ENCODE measurements around the gene RNF208.
"Not testable (repeated sequence)": the region's sequence is repeated elsewhere in the genome, so short reads cannot be mapped to it uniquely, and the experiment has no call there.

Gene RNF208
- total RNA-seq, result 0.19 to 0.95 (median 0.49) reads per million in 3 experiments

DNA sequence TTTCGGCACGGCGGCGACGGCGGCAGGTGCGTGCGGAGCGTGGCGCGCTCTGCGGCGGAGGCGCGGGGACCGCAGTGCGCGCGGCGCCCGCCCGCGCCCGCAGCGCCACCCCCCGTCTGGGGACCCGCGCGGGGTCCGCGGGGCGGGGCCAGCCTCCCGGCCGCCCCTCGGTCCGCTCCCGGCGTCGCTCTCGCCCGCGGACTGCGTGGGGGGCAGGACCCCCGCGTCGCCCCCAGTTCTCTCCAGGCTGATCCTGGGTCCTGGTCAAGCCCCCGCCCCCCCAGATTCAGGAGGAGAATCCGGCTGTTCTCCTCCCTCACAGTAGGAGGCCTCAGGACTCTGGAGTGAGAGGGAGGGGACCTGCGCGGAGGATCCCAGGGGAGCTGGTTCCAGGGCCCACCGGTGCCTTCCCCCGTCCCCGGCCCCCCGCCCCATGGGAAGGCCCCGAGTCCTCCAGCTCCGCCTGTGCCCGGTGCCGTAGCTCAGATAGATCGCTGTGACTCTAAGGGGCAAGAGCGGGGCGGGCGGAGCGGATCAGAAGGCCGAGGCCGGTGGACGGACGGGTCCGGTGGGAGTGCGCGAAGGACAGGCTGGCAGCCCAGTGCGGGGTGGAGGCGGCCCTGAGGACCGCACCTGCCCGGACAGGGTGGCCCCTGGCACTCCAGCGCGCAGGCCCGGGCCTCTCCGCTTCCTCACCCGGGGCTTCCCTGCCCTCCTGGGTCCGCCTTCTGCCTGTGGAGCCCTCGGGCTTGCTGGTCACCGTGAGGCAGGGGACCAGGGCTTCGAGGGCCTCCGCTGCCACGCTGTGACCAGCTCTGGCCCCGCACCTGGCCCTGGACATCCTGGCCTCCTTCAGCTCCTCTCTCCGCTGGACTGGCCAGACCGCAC lies at the start of gene RNF208:
Gene RNF208 (minus strand): TSS at position 51 of the 888 bp plus-strand sequence. CDS start 1,028 bp downstream, outside the sequence.
- DNase-seq, result no peak

- no peak for DNase-seq
Observed at GRCh38 chr9:137271696-137272076, 49.6 kb upstream of the RNF208 start.

DNA sequence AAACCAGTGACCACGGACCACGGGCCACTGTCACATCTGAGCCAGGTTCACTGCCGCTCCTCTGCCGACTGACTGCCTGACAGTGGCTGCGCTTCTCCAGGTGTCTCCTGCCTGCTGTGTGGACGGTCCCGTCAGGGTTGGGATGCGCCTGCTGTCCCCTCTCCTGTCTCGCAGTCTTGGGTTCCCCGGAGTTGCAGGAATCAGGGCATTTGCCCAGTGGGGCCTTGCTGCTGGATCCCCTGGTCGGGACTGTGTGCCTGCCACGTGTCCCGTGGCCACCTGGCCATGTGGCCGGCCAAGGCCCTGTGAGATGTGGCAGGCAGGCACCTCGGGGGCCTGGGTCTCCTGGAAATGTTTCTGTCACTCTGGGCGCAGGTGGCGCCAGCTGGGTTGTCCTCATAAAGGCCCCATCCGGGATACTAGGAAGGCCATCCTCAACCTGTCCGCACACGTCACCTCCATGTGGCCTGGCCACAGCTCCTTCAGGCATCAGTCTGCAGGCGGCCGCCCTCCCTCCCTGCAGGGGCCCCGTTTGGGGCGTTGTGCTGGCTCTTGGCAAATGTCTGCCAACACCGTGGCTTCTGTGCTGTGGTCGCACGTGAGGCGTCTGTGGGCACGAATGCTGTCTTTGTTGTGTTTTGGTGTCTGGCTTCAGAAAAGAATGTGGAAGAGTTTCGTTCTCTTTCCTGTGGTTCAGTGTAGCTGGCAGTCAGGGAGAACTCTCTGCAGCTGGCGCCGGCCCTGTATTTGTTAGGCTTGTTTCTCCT lies 49.1 kb upstream of the RNF208 start:
- DNase-seq, result peak; percentile 39

- DNase-seq, result no peak
Observed at GRCh38 chr9:137269231-137269772, 47.3 kb upstream of the RNF208 start.

DNA sequence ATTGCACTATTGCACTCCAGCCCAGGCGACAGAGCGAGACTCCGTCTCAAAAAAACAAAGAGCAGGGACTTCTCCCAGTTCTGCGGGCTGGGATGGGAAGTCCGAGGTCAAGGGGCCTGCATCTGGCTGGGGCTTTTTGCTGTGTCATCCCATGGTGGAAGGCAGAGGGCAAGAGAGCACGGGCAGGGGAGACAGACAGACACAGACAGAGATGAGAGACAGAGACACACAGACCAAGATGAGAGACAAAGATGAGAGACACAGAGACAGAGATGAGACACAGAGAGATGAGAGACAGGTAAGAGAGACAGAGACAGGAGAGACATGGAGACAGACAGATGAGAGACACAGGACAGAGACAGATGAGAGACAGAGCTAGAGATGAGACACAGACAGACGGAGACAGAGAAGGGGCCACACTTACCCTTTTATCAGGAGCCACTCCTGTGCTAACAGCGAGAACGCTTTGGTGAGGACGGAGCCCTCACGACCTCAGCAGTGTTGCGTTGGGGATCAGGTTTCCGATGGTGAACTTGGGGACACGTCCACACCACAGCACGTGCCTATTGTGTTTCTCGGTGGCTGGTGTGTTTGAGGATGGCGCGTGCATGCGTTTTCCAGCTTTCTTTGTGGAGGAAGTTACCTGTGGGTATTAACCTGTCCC lies 46.6 kb upstream of the RNF208 start:
- no peak for DNase-seq

- DNase-seq, result no peak
Observed at GRCh38 chr9:137267933-137268355, 45.9 kb upstream of the RNF208 start.

DNA sequence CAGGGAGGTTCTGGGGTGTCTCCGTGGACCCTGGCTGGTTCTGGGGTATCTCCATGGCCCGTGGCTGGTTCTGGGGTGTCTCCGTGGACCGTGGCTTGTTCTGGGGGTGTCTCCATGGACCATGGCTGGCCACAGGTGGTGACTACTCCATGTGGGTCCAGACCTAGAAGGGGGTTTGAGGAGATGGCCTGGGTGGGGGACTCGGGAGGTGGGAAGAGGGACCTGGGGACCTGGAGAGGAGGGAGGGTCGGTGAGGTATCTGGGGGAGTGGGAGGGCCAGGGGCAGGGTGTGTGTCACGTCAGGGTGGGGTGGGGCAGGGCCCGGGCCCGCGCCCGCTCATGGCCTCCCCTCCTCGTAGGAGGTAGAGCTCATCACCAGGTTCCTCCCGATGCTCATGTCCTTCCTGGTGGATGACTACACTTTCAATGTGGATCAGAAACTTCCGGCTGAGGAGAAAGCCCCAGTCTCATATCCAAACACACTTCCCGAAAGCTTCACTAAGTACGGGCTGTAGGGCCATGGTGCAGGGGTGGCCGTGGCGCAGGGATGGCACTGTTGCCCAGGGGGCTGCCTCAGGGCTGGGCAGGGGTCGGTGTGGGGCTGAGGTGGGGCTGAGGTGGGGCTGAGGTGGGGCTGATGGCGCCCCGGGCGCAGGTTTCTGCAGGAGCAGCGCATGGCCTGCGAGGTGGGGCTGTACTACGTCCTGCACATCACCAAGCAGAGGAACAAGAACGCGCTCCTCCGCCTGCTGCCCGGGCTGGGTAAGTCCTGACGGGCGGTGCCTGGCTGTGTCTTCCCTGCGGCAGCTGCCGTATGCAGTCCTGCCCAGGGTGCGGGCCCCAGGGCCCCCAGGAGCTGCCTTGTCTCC lies 44.8 kb upstream of the RNF208 start:
- DNase-seq, result no peak

- DNase-seq, result no peak
Observed at GRCh38 chr9:137266162-137266527, 44.1 kb upstream of the RNF208 start.

DNA sequence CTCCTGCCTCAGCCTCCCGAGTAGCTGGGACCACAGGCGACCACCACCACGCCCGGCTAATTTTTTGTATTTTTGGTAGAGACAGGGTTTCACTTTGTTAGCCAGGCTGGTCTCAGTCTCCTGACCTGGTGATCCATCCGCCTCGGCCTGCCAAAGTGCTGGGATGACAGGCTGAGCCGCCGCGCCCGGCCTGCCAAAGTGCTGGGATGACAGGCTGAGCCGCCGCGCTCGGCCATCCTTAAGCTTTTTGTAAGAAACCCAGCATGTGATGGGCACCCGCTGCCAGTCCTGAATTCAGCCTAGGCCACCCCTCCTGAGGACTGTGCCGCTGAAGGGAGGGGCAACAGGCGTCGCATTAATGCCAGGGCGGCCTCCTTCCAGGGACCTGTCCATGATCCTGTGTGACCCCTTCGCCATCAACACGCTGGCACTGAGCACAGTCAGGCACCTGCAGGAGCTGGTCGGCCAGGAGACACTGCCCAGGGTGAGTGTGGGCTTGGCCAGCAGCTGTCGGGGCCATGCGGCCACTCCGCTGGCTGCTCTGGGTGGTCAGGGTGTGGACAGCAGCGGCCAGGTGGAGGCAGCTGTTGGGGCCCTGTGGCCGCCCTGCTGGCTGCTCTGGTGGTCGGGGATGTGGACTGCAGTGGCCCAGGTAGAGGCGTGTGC lies 43.6 kb upstream of the RNF208 start:
- no peak for DNase-seq

- DNase-seq, result no peak
Observed at GRCh38 chr9:137264067-137264466, 42.0 kb upstream of the RNF208 start.

DNA sequence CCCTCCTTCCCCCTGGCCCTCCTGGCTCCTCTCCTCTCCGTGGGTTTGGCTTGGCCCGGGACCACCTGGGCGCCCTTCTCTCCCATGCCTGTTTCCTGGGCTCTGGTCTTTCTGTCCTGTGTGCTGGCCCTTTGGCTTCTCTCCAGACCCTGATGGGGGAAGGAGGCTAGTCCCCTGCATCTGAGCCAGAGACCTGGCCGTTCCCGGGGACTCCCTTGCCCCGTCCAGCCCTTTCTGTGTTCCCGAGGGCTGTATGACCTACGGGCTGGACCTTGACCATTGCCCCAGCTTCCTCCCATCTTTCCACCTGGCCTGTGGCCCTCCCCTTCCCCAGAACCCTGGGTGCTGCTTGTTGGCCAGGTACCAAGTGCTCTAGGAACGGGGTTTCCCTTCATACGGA lies 41.5 kb upstream of the RNF208 start:
- no peak for DNase-seq

GRCh38 chr9:137262909-137263285 lies 40.9 kb upstream of the RNF208 start:
- no peak for DNase-seq

GRCh38 chr9:137262173-137262908 lies 40.3 kb upstream of the RNF208 start:
- not testable (repeated sequence) for DNase-seq

DNA sequence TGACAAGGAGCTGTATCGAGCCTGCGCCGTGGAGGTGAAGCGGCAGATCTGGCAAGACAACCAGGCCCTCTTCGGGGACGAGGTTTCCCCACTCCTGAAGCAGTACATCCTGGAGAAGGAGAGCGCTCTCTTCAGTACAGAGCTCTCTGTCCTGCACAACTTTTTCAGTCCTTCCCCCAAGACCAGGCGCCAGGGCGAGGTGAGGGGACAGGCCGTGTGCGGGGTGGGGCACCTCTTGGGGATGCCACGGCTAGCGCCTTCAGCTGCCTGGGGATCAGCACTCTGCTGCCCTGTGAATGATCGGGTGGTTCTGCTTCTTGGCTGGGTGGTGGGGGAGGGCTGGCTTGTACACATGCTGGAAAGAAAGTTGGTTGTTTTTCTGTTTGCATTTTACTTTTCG lies 34.8 kb upstream of the RNF208 start:
- no peak for DNase-seq

DNA sequence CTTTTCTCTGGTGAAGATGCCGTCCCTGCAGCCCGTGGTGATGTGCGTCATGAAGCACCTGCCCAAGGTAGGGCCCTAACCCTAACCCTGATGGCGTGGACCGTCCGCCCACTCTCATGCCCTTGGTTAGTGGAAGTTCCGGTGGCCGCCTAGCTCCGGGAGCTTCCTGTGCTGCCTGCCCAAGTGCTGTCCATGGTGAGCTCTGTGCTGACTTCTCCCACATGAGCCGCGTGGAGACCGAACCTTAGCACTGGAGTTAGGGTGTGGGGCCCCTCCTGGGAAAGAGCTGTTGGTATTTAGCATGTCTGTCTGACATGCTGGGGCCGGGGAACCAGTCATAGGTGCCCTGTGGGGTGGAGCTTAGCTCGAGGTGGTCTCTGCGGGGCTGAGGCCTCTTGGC lies 34.3 kb upstream of the RNF208 start:
- DNase-seq, result no peak

DNA sequence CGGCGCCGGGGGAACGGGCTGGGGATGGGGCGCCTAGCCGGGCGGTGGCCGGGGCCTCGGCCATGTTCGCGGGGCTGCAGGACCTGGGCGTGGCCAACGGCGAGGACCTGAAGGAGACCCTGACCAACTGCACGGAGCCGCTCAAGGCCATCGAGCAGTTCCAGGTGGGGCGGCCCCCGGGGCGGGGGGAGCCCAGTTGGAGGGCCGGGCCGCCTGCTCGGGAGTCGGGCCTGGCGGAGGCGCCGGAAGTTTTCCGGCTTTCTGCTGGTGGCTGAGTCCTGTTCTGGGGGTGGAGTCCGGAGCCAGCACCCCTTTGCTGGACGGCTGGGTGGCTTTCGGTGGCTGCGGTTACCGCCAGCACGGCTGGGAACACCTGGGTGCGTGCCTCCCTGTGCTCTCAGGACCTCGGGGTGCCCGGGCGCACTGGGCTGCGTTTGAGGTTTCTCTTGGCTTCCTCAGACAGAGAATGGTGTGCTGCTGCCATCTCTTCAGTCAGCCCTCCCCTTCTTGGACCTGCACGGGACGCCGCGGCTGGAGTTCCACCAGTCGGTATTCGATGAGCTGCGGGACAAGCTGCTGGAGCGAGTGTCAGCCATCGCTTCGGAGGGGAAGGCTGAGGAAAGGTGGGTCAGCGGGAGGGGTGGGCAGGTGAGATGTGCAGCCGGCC lies 33.5 kb upstream of the RNF208 start:
- DNase-seq, result no peak

- DNase-seq, result peak; percentile 94
Observed at GRCh38 chr9:137254624-137255447, 32.8 kb upstream of the RNF208 start, which contains the start of gene NELFB. NELFB (plus strand) TSS chr9:137255327.

DNA sequence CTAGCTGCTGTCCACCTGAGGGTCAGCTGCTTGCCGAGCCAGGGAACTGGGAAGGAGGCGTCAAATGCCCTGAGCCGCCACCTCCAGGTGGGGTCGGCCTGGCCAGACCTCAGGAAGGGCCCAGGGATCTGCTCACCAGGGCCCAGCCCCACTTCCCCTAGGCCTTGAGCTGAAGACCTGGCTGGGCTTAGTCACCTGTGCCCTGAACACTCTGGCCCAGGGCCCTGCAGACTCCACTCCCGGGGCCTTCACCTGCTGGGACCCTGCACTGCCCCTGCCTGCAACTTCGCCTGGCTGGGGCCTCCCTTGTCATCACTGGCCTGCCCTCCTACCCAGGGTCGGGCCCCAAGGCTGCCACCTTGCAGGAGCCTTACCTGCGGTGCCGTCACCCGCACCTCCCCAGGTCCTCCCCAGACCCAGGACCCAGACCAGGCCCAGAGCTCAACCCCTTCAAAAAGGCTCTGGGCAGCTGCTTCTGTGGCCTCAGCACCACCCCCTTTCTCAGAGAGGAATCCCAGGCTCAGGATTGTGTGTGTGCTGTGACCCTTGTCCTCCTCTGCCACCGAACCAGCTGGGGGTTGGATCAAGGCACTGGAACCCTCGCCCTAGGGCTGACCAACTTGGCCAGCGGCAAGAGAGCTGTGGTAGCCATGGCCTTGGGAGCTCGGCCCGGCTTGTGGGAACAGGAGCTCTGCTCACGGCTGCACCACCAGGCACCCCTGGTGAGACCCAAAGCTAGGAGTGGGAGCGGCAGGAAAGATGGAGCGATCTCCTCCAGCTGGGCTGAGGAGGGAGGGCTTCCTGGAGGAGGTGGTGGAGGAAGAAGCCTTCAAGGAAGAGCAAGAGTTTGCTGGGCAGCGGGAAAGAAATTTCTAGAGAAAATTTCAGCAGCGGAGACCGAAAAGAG lies 31.9 kb upstream of the RNF208 start:
- no peak for DNase-seq

Measured in central memory CD4-positive, alpha-beta T cell (primary cell).